ENCODE results near the gene CERCAM. TPM values are rescaled to one million over a fixed set of nuclear protein-coding genes. Genes with fewer than 3 reads are reported as not detected.

CERCAM gene
- total RNA-seq, 1 experiment from 2014 or later: 24.7 TPM

- DNase-seq (ENCODE audit: low read depth in 1 of 2, low spot score in 2 of 2): no peak
- Histone ChIP-seq H3K36me3 (peaks cover 18% of the 10 kb centered on the region), H3K4me3 (no peak overlapping the region), H3K9me3 (replicated peaks) (no peaks in the 10 kb centered on the region), H3K4me1 (replicated peaks) (peaks cover 8% of the 10 kb centered on the region), H3K27ac (no peak overlapping the region), H3K27me3 (replicated peaks) (no peaks in the 10 kb centered on the region)
These were observed 31.1 kb upstream of the CERCAM start for GRCh38 chr9:128389395-128390149.

GRCh38 chr9:128390150-128390812 lies 30.4 kb upstream of the CERCAM start:
- Histone ChIP-seq H3K27me3 (replicated peaks) (no peaks in the 10 kb centered on the region), H3K4me3 (no peak overlapping the region), H3K27ac (no peak overlapping the region), H3K36me3 (peaks cover 18% of the 10 kb centered on the region), H3K4me1 (replicated peaks) (peaks cover 11% of the 10 kb centered on the region), H3K9me3 (replicated peaks) (no peaks in the 10 kb centered on the region)
- no peak for DNase-seq (ENCODE audit: low read depth in 1 of 2, low spot score in 2 of 2)

- Histone ChIP-seq H3K36me3 (peaks cover 18% of the 10 kb centered on the region), H3K27me3 (replicated peaks) (no peaks in the 10 kb centered on the region), H3K9me3 (replicated peaks) (no peaks in the 10 kb centered on the region), H3K27ac (no peak overlapping the region), H3K4me3 (no peak overlapping the region), H3K4me1 (replicated peaks) (peaks cover 11% of the 10 kb centered on the region)
- no peak for DNase-seq (ENCODE audit: low read depth in 1 of 2, low spot score in 2 of 2)
These were observed 29.6 kb upstream of the CERCAM start for GRCh38 chr9:128390813-128391711.

GRCh38 chr9:128391956-128392301 lies 28.7 kb upstream of the CERCAM start:
- H3K27ac ChIP-seq: no peak overlapping the region
- H3K4me3 ChIP-seq: no peak overlapping the region

GRCh38 chr9:128392302-128393144 lies 28.1 kb upstream of the CERCAM start:
- no peak overlapping the region for H3K27ac ChIP-seq
- peaks cover 11% of the 10 kb centered on the region for H3K4me1 ChIP-seq (replicated peaks)
- H3K4me3 ChIP-seq: no peak overlapping the region
- H3K27me3 ChIP-seq (replicated peaks): 0 out of 2 replicates have a peak, but pooled peaks cover 5% of the 10 kb centered on the region
- no peak for DNase-seq (ENCODE audit: low read depth in 1 of 2, low spot score in 2 of 2)
- peaks cover 15% of the 10 kb centered on the region for H3K36me3 ChIP-seq
- H3K9me3 ChIP-seq (replicated peaks): no peaks in the 10 kb centered on the region

More at GRCh38 chr9:128391956-128392301, 28.7 kb upstream of the CERCAM start:
- no peak for DNase-seq (ENCODE audit: low read depth in 1 of 2, low spot score in 2 of 2)
- Histone ChIP-seq H3K9me3 (replicated peaks) (no peaks in the 10 kb centered on the region), H3K27me3 (replicated peaks) (0 out of 2 replicates have a peak, but pooled peaks cover 2% of the 10 kb centered on the region), H3K4me1 (replicated peaks) (peaks cover 11% of the 10 kb centered on the region), H3K36me3 (peaks cover 18% of the 10 kb centered on the region)

GRCh38 chr9:128393145-128393775 lies 27.4 kb upstream of the CERCAM start:
- DNase-seq (ENCODE audit: low read depth in 1 of 2, low spot score in 2 of 2): no peak
- H3K4me1 ChIP-seq (replicated peaks): peaks cover 11% of the 10 kb centered on the region
- H3K27ac ChIP-seq: no peak overlapping the region
- H3K27me3 ChIP-seq (replicated peaks): peaks cover 6% of the 10 kb centered on the region; the same call in 1 of the 2 replicates
- H3K4me3 ChIP-seq: no peak overlapping the region
- peaks cover 9% of the 10 kb centered on the region for H3K36me3 ChIP-seq
- H3K9me3 ChIP-seq (replicated peaks): no peaks in the 10 kb centered on the region

- Histone ChIP-seq H3K9me3 (replicated peaks) (no peaks in the 10 kb centered on the region), H3K4me1 (replicated peaks) (peaks cover 11% of the 10 kb centered on the region), H3K4me3 (no peak overlapping the region), H3K27ac (no peak overlapping the region), H3K27me3 (replicated peaks) (peaks cover 6% of the 10 kb centered on the region; the same call in 1 of the 2 replicates), H3K36me3 (peaks cover 3% of the 10 kb centered on the region; the same call in 1 of the 2 replicates)
- DNase-seq (ENCODE audit: low read depth in 1 of 2, low spot score in 2 of 2): no peak
These were observed 26.7 kb upstream of the CERCAM start for GRCh38 chr9:128393970-128394369.

- Histone ChIP-seq H3K4me1 (replicated peaks) (peaks cover 11% of the 10 kb centered on the region), H3K36me3 (peaks cover 3% of the 10 kb centered on the region; the same call in 1 of the 2 replicates), H3K9me3 (replicated peaks) (no peaks in the 10 kb centered on the region), H3K27me3 (replicated peaks) (peaks cover 6% of the 10 kb centered on the region; the same call in 1 of the 2 replicates), H3K27ac (no peak overlapping the region), H3K4me3 (no peak overlapping the region)
- DNase-seq (ENCODE audit: low read depth in 1 of 2, low spot score in 2 of 2): peak in 1 of 2 experiments; percentile 23
These were observed 26.1 kb upstream of the CERCAM start for GRCh38 chr9:128394379-128395168.

GRCh38 chr9:128396970-128397613 lies 23.6 kb upstream of the CERCAM start:
- no peak overlapping the region for H3K27ac ChIP-seq
- peaks cover 3% of the 10 kb centered on the region; the same call in 1 of the 2 replicates for H3K36me3 ChIP-seq
- H3K4me1 ChIP-seq (replicated peaks): peaks cover 11% of the 10 kb centered on the region
- peaks cover 6% of the 10 kb centered on the region; the same call in 1 of the 2 replicates for H3K27me3 ChIP-seq (replicated peaks)
- no peak for DNase-seq (ENCODE audit: low read depth in 1 of 2, low spot score in 2 of 2)
- no peak overlapping the region for H3K4me3 ChIP-seq
- H3K9me3 ChIP-seq (replicated peaks): no peaks in the 10 kb centered on the region

GRCh38 chr9:128397831-128398230 lies 22.8 kb upstream of the CERCAM start:
- Histone ChIP-seq H3K27ac (no peak overlapping the region), H3K4me1 (replicated peaks) (peaks cover 11% of the 10 kb centered on the region), H3K27me3 (replicated peaks) (peaks cover 6% of the 10 kb centered on the region; the same call in 1 of the 2 replicates), H3K9me3 (replicated peaks) (no peaks in the 10 kb centered on the region), H3K4me3 (no peak overlapping the region), H3K36me3 (no peaks in the 10 kb centered on the region; the same call in 1 of the 2 replicates)
- no peak for DNase-seq (ENCODE audit: low read depth in 1 of 2, low spot score in 2 of 2)

GRCh38 chr9:128399861-128400260 lies 20.8 kb upstream of the CERCAM start:
- peaks cover under 1% of the 10 kb centered on the region; the same call in 1 of the 2 replicates for H3K4me1 ChIP-seq (replicated peaks)
- H3K4me3 ChIP-seq: no peak overlapping the region
- DNase-seq (ENCODE audit: low read depth in 1 of 2, low spot score in 2 of 2): no peak
- H3K27me3 ChIP-seq (replicated peaks): peaks cover 6% of the 10 kb centered on the region; the same call in 1 of the 2 replicates
- H3K36me3 ChIP-seq: no peaks in the 10 kb centered on the region
- no peaks in the 10 kb centered on the region for H3K9me3 ChIP-seq (replicated peaks)
- no peak overlapping the region for H3K27ac ChIP-seq
